Kasumi-1 (cell line): ENCODE data around the gene STYK1.
"Not testable (repeated sequence)": the region's sequence is repeated elsewhere in the genome, so short reads cannot be mapped to it uniquely, and the experiment has no call there.

Source experiments
- DNase-seq, 2 experiments: peaks; one replicate each; lab custom pipeline; 2025; lab: John Stamatoyannopoulos, UW

The STYK1 gene

GRCh38 chr12:10689146-10689545, 15.3 kb upstream of the STYK1 start:
- no peak for DNase-seq

- DNase-seq, result no peak
Measured at GRCh38 chr12:10688042-10688441, 14.2 kb upstream of the STYK1 start.

GRCh38 chr12:10672231-10672868, 1.5 kb downstream of the STYK1 start:
- no peak for DNase-seq

DNA sequence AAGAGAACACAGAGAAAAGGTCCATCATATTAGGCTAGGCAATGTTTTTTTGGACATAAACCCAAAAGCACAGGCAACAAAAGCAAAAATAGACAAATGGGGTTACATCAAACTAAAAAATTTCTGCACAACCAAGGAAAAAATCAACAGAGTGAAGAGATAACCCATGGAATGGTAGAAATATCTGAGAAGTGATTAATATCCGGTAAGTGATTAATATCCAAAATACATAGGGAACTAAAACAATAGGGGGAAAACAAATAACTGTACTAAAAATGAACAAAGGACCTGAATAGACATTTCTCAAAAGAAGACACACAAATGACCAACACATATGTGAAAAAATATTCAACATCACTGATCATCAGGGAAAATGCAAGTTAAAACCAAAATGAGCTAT, 4.3 kb downstream of the STYK1 start:
- DNase-seq, result no peak

- no peak for DNase-seq
Measured at GRCh38 chr12:10668526-10668925, 5.3 kb downstream of the STYK1 start.

DNA sequence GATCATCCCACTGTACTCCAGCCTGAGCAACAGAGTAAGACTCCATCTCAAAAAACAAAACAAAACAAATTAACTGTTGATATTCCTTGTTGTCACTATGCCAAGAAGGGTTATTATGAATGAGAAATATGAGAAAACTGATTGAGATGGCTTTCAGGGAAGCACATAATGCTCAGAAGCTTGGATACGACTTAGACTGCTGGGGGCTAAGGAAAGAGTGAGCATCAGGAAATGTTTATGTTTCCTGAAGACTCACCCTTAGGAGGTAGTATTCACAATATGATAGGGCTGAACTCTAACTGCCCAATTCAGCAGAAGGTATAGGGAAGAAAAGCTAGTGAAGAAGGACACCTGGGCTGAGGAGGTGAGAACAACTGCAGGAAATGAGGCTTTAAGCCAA, 6.3 kb downstream of the STYK1 start:
- DNase-seq, result no peak

GRCh38 chr12:10664499-10664898, 9.4 kb downstream of the STYK1 start:
- DNase-seq, result no peak

GRCh38 chr12:10663869-10664268, 10.0 kb downstream of the STYK1 start:
- no peak for DNase-seq

- DNase-seq, result no peak
Measured at GRCh38 chr12:10661338-10661737, 12.5 kb downstream of the STYK1 start.

GRCh38 chr12:10654003-10654402, 19.8 kb downstream of the STYK1 start:
- DNase-seq, result no peak

- DNase-seq, result no peak
Measured at GRCh38 chr12:10652192-10652591, 21.7 kb downstream of the STYK1 start.

GRCh38 chr12:10646576-10646975, 27.3 kb downstream of the STYK1 start:
- not testable (repeated sequence) for DNase-seq

DNA sequence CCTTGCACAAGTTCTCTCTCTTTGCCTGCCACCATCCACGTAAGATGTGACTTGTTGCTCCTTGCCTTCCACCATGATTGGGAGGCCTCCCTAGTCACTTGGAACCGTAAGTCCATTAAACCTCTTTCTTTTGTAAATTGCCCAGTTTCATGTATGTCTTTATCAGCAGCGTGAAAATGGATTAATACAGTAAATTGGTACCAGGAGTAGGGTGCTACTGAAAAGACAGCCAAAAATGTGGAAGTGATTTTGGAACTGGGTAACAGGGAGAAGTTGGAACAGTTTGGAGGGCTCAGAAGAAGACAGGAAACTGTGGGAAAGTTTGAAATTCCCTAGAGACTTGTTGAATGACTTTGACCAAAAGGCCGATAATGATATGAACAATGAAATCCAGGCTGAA, 27.9 kb downstream of the STYK1 start:
- no peak for DNase-seq

GRCh38 chr12:10641735-10642500, 31.9 kb downstream of the STYK1 start:
- no peak for DNase-seq

GRCh38 chr12:10638728-10639127, 35.1 kb downstream of the STYK1 start:
- DNase-seq, result no peak

- DNase-seq, result no peak
Measured at GRCh38 chr12:10636611-10637010, 37.2 kb downstream of the STYK1 start.

DNA sequence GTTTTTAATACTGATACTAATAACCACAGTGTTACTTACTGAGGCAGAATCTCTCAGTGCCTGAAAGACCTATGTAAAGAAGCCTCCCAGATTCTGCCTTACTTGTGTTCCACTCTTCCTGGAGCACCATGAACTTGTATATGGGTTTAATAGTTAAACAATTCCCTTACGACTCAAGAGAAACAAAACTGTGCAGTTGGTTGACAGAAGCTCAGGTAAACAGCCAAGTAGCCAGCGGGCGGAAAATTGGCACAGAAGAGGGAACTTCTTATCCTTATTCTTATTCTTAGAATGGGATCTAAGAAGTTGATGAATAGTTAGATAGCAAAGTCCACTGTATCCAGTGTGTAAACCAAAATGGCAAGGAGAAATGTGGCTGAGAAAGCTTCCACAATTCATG, 37.7 kb downstream of the STYK1 start:
- DNase-seq, result no peak

DNA sequence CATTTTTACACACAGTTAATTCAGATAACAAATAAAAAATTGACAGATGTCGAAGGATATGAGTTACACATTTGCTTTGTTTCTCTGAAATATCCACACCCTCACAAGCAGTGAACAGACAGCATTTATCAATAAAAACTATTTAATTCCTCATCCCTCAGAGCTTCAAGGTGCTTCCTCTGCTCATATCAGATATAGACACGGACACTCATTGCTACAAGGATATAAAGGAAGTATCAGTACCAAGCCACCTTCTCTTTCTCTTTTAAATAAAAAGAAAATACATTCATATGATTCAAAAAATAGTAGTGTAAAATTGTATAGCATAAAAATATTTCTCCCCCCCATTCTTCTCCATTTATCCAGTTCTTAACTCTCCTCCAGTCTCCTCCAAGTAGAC, 38.5 kb downstream of the STYK1 start:
- no peak for DNase-seq

DNA sequence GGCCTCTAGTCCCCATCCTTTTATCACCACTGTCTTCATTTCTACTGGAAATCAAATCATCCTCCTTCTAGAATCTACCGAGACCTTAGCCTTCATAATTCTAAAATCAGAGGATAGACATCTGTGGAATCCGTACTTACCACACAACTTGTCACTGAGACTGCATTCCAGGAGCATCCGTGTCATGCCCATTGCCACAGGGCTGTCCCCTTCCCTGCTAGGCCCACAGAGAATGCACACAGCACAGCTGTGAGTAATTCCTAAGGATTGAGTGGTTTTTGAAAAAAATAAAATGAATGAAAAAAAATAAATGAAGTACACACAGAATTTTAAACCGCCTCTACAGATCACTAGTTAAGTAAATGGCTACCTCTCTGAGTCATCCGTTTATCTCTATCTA, 39.4 kb downstream of the STYK1 start:
- no peak for DNase-seq

GRCh38 chr12:10633541-10633940, 40.3 kb downstream of the STYK1 start:
- no peak for DNase-seq

- no peak for DNase-seq
Measured at GRCh38 chr12:10632226-10632625, 41.6 kb downstream of the STYK1 start.

- no peak for DNase-seq
Measured at GRCh38 chr12:10624605-10625004, 49.2 kb downstream of the STYK1 start.

GRCh38 chr12:10623131-10623530, 50.7 kb downstream of the STYK1 start:
- DNase-seq, result no peak

DNA sequence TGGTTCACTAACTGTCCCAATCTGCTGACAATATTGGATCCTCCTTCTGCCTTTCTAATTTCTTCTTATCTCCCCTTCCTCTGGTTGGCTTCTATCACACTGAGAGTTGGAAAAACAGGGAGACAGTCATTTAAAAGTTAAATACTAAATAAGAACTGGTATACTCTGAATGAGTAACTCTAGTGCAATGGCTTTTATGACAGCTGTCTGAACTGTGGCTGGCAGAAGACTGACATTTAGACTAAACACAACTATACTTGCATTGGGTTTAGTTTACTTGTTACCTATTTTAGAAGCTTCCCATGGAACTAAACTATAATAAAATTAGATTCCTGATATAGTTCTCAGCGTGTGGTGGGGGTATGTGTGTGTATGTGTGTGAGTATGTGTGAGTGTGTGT, 52.6 kb downstream of the STYK1 start:
- no peak for DNase-seq
